GM23338 (cell line): ENCODE data around the gene IRF2BPL. TPM values are rescaled to one million over a fixed set of nuclear protein-coding genes. Genes with fewer than 3 reads are reported as not detected.

ENCODE experiments used
- ATAC-seq: fragments of 200-7000 bp; cut with Tn5 transposase; 3 replicates; pipeline ENCODE4 v1.9.1; 2020
- DNase-seq: peaks from one replicate; pipeline ENCODE4 v3.0.0-alpha.2; 2015; ENCODE audit warnings: low spot score
- H2AFZ ChIP-seq: fragments of 200-600 bp; sonication (generic); 2 replicates; pipeline ENCODE4 v1.8.0; 2016; ENCODE audit warnings: antibody characterized with exemption, mild to moderate bottlenecking, moderate library complexity
- H3F3A ChIP-seq: fragments of 200-600 bp; sonication (generic); replicated peaks from 2 replicates; pipeline ENCODE4 v1.8.0; 2017; ENCODE audit warnings: antibody characterized with exemption, mixed run types, low read depth
- H3K27ac ChIP-seq: fragments of 200-600 bp; sonication (generic); 2 replicates; pipeline ENCODE4 v1.6.1; 2016; ENCODE audit warnings: low read depth
- H3K27me3 ChIP-seq: fragments of 200-600 bp; sonication (generic); 2 replicates; pipeline ENCODE4 v1.8.0; 2016; ENCODE audit warnings: mild to moderate bottlenecking, mixed run types, moderate library complexity; ENCODE audit not compliant: insufficient read depth
- H3K36me3 ChIP-seq: fragments of 200-600 bp; sonication (generic); 2 replicates; pipeline ENCODE4 v1.8.0; 2016; ENCODE audit warnings: mild to moderate bottlenecking; ENCODE audit not compliant: insufficient read depth
- H3K4me1 ChIP-seq: fragments of 200-600 bp; sonication (generic); 2 replicates; pipeline ENCODE4 v1.8.0; 2016; ENCODE audit warnings: mild to moderate bottlenecking, moderate library complexity; ENCODE audit not compliant: insufficient read depth
- H3K4me2 ChIP-seq: fragments of 200-600 bp; sonication (generic); 2 replicates; pipeline ENCODE4 v1.7.1; 2017; ENCODE audit warnings: mixed run types
- H3K4me3 ChIP-seq: fragments of 200-600 bp; sonication (generic); 2 replicates; pipeline ENCODE4 v1.6.1; 2016; ENCODE audit warnings: mixed run types
- H3K79me2 ChIP-seq: fragments of 200-600 bp; sonication (generic); replicated peaks from 2 replicates; pipeline ENCODE4 v1.8.0; 2017; ENCODE audit warnings: mild to moderate bottlenecking; ENCODE audit not compliant: insufficient read depth
- H3K9me2 ChIP-seq: fragments of 200-600 bp; sonication (generic); 2 replicates; pipeline ENCODE4 v1.8.0; 2017; ENCODE audit not compliant: insufficient read depth
- H4K20me1 ChIP-seq: fragments of 200-600 bp; sonication (generic); replicated peaks from 2 replicates; pipeline ENCODE4 v1.8.0; 2017; ENCODE audit warnings: mild to moderate bottlenecking; ENCODE audit not compliant: insufficient read depth
- H3K27ac Mint-ChIP-seq: 2 replicates; pipeline ENCODE4 v1.8.0; 2020; ENCODE audit warnings: inconsistent platforms, mild to moderate bottlenecking, moderate library complexity, mixed read lengths
- H3K27me3 Mint-ChIP-seq: 3 replicates; pipeline ENCODE4 v1.8.0; 2022; ENCODE audit warnings: low read depth, mild to moderate bottlenecking, moderate library complexity, mixed read lengths, inconsistent platforms; ENCODE audit not compliant: insufficient read depth, poor library complexity
- H3K36me3 Mint-ChIP-seq: 3 replicates; pipeline ENCODE4 v1.8.0; 2021; ENCODE audit warnings: low read depth, mild to moderate bottlenecking, inconsistent platforms, moderate library complexity, mixed read lengths
- H3K4me1 Mint-ChIP-seq: 3 replicates; pipeline ENCODE4 v1.8.0; 2020; ENCODE audit warnings: mild to moderate bottlenecking, inconsistent platforms, mixed read lengths
- H3K4me3 Mint-ChIP-seq: 3 replicates; pipeline ENCODE4 v1.8.0; 2021; ENCODE audit warnings: moderate library complexity, mild to moderate bottlenecking, inconsistent platforms, mixed read lengths
- H3K9me3 Mint-ChIP-seq: 3 replicates; pipeline ENCODE4 v1.8.0; 2020; ENCODE audit warnings: moderate library complexity, mild to moderate bottlenecking, inconsistent platforms, mixed read lengths
- CREB1 ChIP-seq: fragments of 250-450 bp; sonication (Bioruptor Pico); IDR thresholded peaks from 2 replicates; pipeline ENCODE4 v1.5.0; 2020; ENCODE audit warnings: low read depth, mild to moderate bottlenecking, moderate library complexity
- EZH2phosphoT487 ChIP-seq: fragments of 200-600 bp; sonication (generic); IDR thresholded peaks from one replicate; pipeline ENCODE4 v1.8.1; 2018; ENCODE audit warnings: antibody characterized with exemption; ENCODE audit not compliant: unreplicated experiment
- polyA plus RNA-seq: library from polyadenylated mRNA; unstranded; fragments of >200 nt; fragmentation: Nextera tagmentation; extraction: Ambion mirVana; gene quantifications from 2 replicates; pipeline ENCODE4 v1.2.1, GENCODE V29; 2016
- total RNA-seq: library from RNA; depleted of rRNA; stranded (reverse); fragments of >200 nt; shearing (Covaris generic); gene quantifications from 2 replicates; pipeline ENCODE4 v1.2.3, GENCODE V29; 2014
- TF ChIP-seq, protein P1 (sequence below): IDR thresholded peaks from 2 replicates; pipeline ENCODE4 v1.6.1; 2016; ENCODE audit warnings: antibody characterized with exemption
- TF ChIP-seq, protein P2 (sequence below): fragments of 250-450 bp; sonication (Bioruptor Pico); IDR thresholded peaks from 2 replicates; pipeline ENCODE4 v1.5.0; 2020; ENCODE audit warnings: mild to moderate bottlenecking, moderate library complexity

Gene IRF2BPL
- total and polyA plus RNA-seq, 2 experiments from 2014 or later, result 11.2 to 119 TPM

- peaks cover 7% of the 10 kb centered on the region; the same call in 1 of the 2 replicates for H3K4me1 ChIP-seq
- H3K4me2 ChIP-seq, result no peak overlapping the region
- TF ChIP-seq CREB1 (CRISPR knock-in tag) (no peak), EZH2phosphoT487 (no peak)
- TF ChIP-seq, protein P1, sequence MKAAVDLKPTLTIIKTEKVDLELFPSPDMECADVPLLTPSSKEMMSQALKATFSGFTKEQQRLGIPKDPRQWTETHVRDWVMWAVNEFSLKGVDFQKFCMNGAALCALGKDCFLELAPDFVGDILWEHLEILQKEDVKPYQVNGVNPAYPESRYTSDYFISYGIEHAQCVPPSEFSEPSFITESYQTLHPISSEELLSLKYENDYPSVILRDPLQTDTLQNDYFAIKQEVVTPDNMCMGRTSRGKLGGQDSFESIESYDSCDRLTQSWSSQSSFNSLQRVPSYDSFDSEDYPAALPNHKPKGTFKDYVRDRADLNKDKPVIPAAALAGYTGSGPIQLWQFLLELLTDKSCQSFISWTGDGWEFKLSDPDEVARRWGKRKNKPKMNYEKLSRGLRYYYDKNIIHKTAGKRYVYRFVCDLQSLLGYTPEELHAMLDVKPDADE, result no peak
- TF ChIP-seq, protein P2, sequence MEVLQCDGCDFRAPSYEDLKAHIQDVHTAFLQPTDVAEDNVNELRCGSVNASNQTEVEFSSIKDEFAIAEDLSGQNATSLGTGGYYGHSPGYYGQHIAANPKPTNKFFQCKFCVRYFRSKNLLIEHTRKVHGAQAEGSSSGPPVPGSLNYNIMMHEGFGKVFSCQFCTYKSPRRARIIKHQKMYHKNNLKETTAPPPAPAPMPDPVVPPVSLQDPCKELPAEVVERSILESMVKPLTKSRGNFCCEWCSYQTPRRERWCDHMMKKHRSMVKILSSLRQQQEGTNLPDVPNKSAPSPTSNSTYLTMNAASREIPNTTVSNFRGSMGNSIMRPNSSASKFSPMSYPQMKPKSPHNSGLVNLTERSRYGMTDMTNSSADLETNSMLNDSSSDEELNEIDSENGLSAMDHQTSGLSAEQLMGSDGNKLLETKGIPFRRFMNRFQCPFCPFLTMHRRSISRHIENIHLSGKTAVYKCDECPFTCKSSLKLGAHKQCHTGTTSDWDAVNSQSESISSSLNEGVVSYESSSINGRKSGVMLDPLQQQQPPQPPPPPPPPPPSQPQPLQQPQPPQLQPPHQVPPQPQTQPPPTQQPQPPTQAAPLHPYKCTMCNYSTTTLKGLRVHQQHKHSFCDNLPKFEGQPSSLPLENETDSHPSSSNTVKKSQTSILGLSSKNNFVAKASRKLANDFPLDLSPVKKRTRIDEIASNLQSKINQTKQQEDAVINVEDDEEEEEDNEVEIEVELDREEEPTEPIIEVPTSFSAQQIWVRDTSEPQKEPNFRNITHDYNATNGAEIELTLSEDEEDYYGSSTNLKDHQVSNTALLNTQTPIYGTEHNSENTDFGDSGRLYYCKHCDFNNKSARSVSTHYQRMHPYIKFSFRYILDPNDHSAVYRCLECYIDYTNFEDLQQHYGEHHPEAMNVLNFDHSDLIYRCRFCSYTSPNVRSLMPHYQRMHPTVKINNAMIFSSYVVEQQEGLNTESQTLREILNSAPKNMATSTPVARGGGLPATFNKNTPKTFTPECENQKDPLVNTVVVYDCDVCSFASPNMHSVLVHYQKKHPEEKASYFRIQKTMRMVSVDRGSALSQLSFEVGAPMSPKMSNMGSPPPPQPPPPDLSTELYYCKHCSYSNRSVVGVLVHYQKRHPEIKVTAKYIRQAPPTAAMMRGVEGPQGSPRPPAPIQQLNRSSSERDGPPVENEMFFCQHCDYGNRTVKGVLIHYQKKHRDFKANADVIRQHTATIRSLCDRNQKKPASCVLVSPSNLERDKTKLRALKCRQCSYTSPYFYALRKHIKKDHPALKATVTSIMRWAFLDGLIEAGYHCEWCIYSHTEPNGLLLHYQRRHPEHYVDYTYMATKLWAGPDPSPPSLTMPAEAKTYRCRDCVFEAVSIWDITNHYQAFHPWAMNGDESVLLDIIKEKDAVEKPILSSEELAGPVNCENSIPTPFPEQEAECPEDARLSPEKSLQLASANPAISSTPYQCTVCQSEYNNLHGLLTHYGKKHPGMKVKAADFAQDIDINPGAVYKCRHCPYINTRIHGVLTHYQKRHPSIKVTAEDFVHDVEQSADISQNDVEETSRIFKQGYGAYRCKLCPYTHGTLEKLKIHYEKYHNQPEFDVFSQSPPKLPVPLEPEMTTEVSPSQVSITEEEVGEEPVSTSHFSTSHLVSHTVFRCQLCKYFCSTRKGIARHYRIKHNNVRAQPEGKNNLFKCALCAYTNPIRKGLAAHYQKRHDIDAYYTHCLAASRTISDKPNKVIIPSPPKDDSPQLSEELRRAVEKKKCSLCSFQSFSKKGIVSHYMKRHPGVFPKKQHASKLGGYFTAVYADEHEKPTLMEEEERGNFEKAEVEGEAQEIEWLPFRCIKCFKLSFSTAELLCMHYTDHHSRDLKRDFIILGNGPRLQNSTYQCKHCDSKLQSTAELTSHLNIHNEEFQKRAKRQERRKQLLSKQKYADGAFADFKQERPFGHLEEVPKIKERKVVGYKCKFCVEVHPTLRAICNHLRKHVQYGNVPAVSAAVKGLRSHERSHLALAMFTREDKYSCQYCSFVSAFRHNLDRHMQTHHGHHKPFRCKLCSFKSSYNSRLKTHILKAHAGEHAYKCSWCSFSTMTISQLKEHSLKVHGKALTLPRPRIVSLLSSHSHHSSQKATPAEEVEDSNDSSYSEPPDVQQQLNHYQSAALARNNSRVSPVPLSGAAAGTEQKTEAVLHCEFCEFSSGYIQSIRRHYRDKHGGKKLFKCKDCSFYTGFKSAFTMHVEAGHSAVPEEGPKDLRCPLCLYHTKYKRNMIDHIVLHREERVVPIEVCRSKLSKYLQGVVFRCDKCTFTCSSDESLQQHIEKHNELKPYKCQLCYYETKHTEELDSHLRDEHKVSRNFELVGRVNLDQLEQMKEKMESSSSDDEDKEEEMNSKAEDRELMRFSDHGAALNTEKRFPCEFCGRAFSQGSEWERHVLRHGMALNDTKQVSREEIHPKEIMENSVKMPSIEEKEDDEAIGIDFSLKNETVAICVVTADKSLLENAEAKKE (CRISPR knock-in tag), result no peak
- no peaks in the 10 kb centered on the region for H3K27me3 ChIP-seq
- H3K9me2 ChIP-seq, result no peaks in the 10 kb centered on the region
- Mint-ChIP-seq H3K9me3 (no peaks in the 10 kb centered on the region), H3K4me3 (no peak overlapping the region), H3K27me3 (peaks cover 12% of the 10 kb centered on the region), H3K36me3 (no peaks in the 10 kb centered on the region), H3K4me1 (peaks cover 19% of the 10 kb centered on the region), H3K27ac (no peak overlapping the region; the same call in 1 of the 2 replicates)
- no peaks in the 10 kb centered on the region for H4K20me1 ChIP-seq
- DNase-seq (peak; percentile 43), ATAC-seq (peak; percentile 74)
- peak overlapping the region; percentile 80; the same call in 1 of the 2 replicates for H2AFZ ChIP-seq
- no peaks in the 10 kb centered on the region for H3K79me2 ChIP-seq
- H3K27ac ChIP-seq, result no peak overlapping the region
- H3F3A ChIP-seq, result 0 out of 2 replicates have a peak, but pooled peaks cover 4% of the 10 kb centered on the region
- no peak overlapping the region for H3K4me3 ChIP-seq
- H3K36me3 ChIP-seq, result no peaks in the 10 kb centered on the region
These were observed 14.4 kb downstream of the IRF2BPL start for GRCh38 chr14:77014004-77014604.
